GM19043 (cell line): ENCODE measurements around the gene ZNF488.

Experiments used
- ATAC-seq: cut with Tn5 transposase; IDR thresholded peaks from one replicate; pipeline ENCODE4 v1.9.1; 2021; ENCODE audit warnings: low read depth; ENCODE audit not compliant: unreplicated experiment

ZNF488 gene

DNA sequence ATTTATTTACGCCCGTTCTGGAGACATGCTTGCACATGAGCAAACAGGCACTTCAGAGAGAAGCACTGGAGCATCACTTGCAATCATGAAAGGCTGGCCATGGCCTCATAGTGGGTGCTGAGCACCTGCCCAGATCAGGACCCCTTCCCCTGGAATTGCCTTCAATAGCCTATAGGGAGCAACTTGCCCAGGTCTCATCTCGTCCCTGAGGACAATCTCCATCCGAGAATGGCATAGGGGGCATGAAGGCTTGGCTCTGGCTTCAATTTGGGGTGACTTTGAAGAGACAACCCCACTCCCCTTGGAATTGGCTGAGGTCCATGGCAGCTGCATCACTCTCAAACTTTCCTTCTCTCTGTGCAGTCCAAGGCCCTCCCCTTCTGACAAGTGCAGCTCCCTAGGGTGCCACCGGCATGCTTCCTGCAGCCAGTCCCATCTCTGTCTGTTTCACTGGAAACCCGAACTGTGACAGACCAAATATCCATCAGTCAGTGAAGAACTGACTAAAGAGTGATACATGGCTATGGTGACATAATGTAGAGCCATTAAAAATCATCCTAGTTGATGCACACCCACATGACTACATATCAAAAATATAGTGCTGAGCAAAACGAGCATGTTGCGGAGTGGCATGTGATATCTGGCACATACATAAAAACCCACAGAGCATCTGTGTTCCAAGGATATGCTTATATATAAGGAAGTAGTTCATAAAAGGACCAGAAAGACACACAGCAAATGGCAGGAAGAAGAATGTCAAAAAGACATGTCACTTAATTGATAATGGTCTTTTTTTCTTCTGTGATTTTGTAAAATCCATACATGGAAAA is 49.4 kb downstream of the ZNF488 start:
- ATAC-seq, result no peak

- ATAC-seq, result no peak
These were observed 50.6 kb downstream of the ZNF488 start for GRCh38 chr10:47333532-47333931.

DNA sequence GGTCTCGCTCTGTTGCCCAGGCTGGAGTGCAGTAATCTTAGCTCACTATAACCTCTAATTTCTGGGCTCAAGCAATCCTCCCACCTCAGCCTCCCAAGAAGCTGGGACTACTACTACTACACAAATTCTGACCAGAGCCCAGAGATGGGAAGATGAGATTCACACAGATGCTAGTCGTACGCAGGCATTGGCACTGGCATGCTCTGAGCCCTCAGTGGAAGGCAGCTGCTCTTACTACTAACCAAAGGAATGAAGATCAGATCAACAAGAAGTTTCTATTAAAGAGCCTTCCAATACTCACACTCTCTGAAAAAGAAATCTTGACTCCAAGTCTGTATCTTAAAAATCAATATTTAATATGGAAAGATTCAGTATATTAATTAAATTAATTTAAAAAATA is 51.1 kb downstream of the ZNF488 start:
- no peak for ATAC-seq

DNA sequence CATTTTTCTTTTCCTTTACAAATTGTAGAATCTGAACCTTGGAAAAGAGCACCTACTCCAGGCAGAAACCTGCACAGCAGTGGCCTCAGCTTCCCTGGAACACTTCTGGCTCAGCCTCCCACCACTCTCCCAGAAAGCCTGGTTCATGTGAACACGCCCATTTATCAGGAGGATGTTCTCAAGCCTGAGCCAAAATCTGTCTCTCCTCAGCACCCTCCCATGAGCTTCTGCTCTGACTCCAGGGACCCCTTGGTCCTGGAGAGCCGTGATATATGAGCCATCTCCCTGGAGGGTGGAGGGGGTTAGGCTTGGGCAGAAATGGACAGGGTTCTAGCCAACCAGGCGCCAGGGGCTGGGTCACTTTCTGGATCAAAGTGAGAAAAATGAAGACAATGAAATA is 51.7 kb downstream of the ZNF488 start:
- ATAC-seq, result no peak

GRCh38 chr10:47331954-47332353 is 52.1 kb downstream of the ZNF488 start:
- no peak for ATAC-seq

- ATAC-seq, result no peak
These were observed 52.6 kb downstream of the ZNF488 start for GRCh38 chr10:47331491-47331890.

DNA sequence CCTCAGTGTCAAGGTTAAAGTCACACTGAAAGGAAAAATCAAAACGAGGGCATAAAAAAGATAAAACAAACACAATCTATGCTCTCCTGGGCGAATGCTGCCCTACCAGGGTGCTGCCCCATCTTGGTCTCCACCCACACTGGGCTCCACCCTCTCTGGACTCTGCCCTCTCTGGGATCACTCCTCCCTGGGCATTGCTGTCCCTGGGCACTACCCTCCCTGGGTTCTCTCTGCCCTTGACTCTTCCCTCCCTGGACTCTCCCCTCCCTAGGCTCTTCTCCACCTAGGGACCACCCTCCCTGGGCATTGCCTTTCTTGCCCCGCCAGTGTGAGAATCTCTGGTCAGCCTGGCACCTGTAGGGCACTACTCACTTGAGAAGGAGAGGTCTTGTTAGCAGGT is 53.3 kb downstream of the ZNF488 start:
- no peak for ATAC-seq

DNA sequence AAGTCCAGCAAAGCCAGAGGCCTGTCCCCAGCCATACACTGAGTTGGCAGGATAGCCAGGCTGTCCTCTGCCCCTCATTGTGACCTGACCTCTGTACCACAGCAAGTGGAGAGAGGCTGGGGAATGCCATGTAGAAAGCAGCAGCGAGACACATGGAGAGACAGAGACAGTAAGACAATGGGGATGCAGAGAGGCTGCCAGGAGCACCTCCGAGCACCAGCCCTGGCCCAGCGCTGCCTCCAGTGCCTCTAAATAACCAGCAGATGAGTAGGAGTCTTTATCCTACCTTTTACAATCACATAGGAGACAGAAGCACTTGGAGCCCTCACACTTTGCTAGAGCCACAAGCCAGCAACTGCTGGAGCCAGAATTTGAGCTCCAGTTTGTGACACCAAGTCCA is 53.7 kb downstream of the ZNF488 start:
- ATAC-seq, result no peak

GRCh38 chr10:47329855-47330254 is 54.2 kb downstream of the ZNF488 start:
- ATAC-seq, result no peak

DNA sequence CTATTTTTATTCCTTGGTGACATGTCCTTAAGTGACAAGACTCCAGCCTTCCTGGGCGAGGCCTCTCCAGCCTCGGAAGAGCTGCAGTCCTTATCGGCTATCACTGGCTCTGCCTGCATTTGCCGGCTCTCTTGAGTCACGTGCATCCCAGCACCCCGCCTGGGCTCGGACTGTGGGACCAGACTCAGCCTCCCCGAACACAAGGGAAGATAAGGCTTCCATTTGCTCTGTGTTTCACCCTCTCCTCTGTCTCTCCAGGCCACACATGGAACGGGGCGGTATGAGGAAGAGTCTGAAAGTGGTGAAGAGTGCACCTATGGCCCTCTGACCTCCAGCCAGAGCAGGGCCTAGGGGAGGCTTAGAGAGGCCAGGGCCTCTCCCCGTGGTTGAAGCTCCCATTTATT is 57.2 kb downstream of the ZNF488 start:
- no peak for ATAC-seq

DNA sequence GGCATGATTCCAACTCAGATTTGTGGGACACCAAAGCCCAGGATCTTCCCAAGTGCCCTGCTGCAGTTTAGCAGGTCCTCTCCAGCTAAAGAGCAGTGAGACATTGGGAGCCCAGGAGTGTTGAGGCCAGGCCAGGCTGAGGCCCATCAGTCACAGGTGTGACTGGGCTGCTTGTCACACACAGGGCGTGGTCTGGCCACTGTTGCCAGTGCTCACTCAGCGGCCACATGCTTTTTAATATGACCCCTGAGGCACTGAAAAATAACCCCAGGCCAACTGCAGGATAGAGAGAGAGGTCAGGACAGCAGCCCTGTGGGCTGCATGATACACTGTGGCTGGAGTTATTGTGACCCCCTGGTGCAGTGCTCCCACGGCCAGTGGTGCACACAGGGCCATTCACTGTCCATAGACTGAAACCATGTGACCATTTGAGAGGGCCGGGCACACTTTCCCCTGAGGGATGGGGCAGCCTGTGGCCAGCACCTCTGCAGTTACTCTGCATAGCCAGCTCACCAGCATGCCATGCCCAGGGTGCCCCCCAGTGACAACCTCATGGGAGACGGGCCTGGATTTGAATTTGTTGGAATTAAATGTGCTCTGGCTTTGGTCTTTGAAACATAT is 57.7 kb downstream of the ZNF488 start:
- no peak for ATAC-seq

GRCh38 chr10:47325303-47326291 is 58.5 kb downstream of the ZNF488 start:
- no peak for ATAC-seq

DNA sequence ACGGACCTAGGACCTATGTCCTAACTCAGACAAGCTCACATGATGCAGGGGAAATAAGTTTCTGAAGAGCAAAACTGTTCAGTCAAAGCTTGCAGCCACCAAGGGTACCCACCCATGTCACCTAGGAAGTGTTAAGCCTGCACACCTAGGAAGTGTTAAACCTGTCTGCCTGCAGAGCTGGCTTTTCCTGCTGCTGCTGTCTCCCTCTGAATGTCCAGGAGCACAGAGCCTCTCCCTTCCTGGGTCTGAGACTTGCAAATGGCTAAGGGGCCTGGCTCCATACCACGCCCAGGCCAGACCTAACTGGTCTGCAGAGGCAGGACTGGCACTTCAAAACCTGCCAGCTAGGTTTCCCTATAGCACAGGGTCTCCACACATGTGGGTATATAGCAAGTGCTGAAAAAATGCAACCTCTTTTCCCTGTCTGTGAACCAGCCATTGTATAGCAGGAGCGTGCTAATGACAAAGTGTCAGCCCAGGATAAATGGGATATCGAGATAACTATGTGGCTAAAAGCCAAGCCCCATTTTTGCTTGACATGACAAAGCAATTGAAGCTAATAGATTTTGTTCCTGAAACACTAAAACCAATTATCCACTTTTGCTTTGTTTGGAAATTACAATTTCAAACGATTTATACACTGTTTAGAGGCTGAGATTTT is 60.3 kb downstream of the ZNF488 start:
- ATAC-seq, result no peak

DNA sequence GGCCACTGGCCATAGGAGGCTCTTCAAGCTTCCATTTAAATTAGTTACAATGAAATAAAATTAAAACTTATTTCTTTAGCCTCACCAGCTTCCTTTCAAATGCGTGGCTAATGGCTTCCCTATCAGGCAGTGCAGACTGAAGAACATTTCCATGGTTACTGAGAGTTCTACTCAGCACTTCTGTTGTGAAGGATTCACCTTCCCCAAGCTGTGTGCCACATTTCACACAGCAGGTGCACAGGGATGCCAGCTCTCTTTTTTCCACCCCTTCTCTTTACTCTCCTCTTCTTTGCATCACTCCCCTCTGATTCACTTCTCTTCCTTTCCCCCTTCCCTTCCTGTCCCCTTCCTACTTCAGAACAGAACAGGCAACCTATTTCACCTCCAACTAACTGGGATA is 61.0 kb downstream of the ZNF488 start:
- no peak for ATAC-seq

DNA sequence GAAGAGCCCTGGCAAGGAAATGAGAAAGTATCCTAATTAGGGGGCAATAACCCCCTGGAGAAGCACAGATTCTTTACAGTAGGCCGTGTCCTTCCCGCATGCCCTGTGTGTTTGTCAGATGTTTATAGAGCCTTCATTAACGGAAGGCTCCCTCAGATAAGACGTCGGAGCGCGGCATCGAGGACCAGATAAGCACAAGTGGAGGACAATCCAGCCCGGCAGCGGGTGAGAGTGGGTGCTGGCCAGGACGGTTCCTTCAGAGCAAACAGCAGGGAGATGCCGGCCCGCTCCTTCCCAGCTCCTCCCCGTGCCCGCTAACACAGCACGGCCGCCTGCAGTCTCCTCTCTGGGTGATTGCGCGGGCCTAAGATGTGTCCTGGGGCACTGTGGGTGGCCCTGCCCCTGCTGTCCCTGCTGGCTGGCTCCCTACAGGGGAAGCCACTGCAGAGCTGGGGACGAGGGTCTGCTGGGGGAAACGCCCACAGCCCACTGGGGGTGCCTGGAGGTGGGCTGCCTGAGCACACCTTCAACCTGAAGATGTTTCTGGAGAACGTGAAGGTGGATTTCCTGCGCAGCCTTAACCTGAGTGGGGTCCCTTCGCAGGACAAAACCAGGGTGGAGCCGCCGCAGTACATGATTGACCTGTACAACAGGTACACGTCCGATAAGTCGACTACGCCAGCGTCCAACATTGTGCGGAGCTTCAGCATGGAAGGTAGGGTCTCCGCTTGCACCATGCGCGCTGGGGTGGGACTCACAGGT is 61.6 kb downstream of the ZNF488 start, which contains the start of gene GDF2:
Gene GDF2 (plus strand): TSS at position 155 of the 762 bp plus-strand sequence. CDS start 215 bp downstream, at position 370.
- ATAC-seq, result no peak

DNA sequence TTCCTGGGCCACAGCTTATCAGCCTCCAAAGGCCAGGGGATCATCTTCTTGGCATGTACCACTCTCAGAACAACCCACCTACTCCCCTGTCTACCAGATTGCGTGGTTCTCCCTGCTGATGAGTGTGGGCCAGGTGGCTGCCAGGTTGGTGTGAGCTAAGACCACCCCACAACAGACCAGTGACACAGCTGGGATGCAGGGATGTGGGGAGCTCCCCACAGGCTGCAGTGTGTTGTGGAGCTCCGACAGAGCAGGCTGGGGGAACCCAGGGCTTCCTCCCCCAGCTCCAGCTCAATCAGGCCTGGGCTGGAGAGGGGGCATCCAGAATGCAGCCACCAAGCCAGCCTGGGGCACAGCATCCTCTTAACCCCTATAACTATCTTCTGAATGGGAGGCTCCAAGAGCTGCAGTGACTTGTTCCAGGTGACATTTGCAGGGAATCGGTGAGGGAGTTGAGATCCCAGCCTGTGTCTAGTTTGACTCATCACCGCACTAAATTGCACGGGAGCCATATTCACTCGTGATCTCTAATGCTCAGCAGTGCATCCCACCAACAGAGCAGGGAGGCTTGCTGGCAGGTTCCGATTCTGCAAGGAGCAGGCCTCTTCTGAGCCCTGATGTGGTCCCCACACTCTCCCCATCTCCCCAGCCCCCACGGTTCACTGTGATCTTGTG is 62.4 kb downstream of the ZNF488 start:
- no peak for ATAC-seq

DNA sequence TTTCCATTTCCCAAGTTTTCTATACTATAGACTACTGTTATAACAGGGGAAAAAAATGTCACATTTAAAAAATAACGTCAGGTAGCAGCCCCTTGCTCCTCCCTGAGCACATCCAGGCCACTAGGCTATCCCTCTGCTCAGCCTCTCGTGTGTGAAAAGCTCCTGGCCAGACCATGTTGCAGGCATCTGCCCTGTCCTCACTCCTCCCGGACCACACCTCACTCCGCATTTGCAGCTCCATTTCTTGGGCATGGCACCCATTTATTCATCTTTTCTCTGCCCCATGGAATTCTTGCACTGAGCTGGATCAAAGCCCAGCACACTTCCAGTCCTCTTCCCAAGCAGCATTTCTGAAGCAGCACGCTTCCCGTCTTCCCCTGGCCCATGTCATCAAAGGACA is 63.3 kb downstream of the ZNF488 start:
- ATAC-seq, result no peak

DNA sequence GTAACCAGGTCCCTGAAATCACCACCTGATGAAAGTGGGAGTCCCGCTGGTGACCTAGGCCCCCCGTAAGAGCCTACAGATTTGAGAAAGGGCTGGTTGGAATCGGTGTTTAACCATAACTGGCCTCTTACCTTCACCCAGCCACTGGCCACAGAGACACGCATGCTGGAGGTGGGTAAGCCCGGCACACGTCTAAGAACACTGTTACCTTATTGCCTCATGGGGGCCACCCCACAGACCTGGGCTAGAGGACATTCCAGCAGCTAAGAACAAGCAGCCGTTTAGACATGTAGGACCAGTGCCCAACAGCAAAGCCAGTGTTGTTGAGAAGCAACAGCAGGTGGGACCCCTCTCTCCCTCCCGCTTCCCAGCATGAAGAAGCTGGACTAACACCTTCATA is 64.3 kb downstream of the ZNF488 start:
- no peak for ATAC-seq

- ATAC-seq, result no peak
These were observed 65.4 kb downstream of the ZNF488 start for GRCh38 chr10:47318706-47319105.
